ENCODE measurements around the gene TNK2.

DNA sequence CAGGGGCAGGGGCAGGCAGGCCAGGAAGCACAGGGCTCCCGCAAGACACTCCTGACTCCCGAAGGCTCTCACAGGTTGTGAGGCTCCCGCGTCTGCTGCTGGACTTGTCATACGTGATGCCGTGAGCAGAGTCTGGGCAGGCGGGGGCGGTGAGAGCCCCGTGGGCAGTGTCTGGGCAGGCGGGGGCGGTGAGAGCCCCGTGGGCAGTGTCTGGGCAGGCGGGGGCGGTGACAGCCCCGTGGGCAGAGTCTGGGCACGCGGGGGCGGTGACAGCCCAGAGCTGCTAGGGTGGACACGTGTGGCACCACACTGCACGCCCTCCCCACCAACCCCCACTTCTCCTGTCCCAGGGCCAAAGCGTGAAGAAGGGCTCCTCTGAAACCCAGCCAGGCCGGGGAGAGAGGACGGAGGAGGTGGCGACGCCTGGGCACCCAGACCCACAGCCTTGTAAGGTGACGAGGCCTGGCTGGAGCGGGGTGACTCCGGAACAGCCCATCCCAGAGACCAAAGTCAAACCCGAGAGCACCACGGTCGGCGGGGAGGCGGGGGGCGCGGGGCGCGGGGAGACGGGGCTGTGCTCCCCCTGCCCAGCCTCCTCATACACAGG is 35.0 kb downstream of the TNK2 start:
- no peak for TF ChIP-seq CTCF (IDR thresholded peaks at IDR 0.05; ENCODE audit: insufficient read depth, low read length, poor library complexity, severe bottlenecking)
- no peak for TF ChIP-seq EZH2phosphoT487 (conservative IDR thresholded peaks at IDR 0.05; ENCODE audit: low read length)
